ENCODE measurements around the gene CHPF. TPM values are rescaled to one million over a fixed set of nuclear protein-coding genes. Genes with fewer than 3 reads are reported as not detected.

CHPF gene
- total and polyA plus RNA-seq, 2 donors (not counting 3 experiments of a cell fraction or from before 2014, with no cell fraction given) = 0.24 to 0.32 TPM

- DNase-seq (ENCODE audit: low read depth, low spot score) = no peak
- H2AFZ ChIP-seq (ENCODE audit: low read depth, low read length) = no peak overlapping the region
- H3K9ac ChIP-seq (replicated peaks; ENCODE audit: extremely low read depth, insufficient read depth, low read length) = no peak overlapping the region
- no peaks in the 10 kb centered on the region for H3K9me3 ChIP-seq (replicated peaks; ENCODE audit: control insufficient read depth, insufficient read depth, low read length)
- H3K36me3 ChIP-seq (ENCODE audit: control insufficient read depth in 2 of 2, extremely low read depth in 1 of 2, insufficient read depth in 2 of 2, low read length in 2 of 2) = no peaks in the 10 kb centered on the region
- dilution Hi-C loops (cut with MboI; ENCODE audit: extremely low pct_ligation_motif_present, low sequenced_read_pairs) (no loop called here), intact Hi-C loops (cut with micrococcal nuclease) (no loop called here)
- H3K79me2 ChIP-seq (ENCODE audit: control insufficient read depth, insufficient read depth, low read length) = no peaks in the 10 kb centered on the region
- ChIA-PET POLR2A (no interaction called here), CTCF (interaction anchor here (1.4 kb wide), 1 partner anchor 24 kb away, joined by 9 read pairs; no protein-coding TSS in a partner anchor)
- TF ChIP-seq EZH2 (IDR thresholded peaks at IDR 0.05; ENCODE audit: borderline replicate concordance, low read depth, low read length, severe bottlenecking) (no peak), JUN (IDR thresholded peaks at IDR 0.05; ENCODE audit: borderline replicate concordance, insufficient read depth, insufficient read length, low read depth) (no peak), CTCF (IDR thresholded peaks at IDR 0.05; ENCODE audit: extremely low read depth in 1 of 2, insufficient read depth in 1 of 2, low read depth in 1 of 2, low read length in 2 of 2) (no peak), POLR2AphosphoS5 (IDR thresholded peaks at IDR 0.05; ENCODE audit: insufficient read depth, low read depth, low read length) (no peak)
- BruUV-seq (replicated peaks) = no TSS peak
- no peaks in the 10 kb centered on the region for H4K20me1 ChIP-seq (replicated peaks; ENCODE audit: control insufficient read depth, extremely low read depth, insufficient read depth, low read length)
- H3K9me1 ChIP-seq (replicated peaks; ENCODE audit: control insufficient read depth, extremely low read depth, insufficient read depth, low read length) = no peaks in the 10 kb centered on the region
- no peak for FAIRE-seq
- no peak overlapping the region for H3K27ac ChIP-seq (ENCODE audit: insufficient read depth, low read depth, low read length)
- H3K27me3 ChIP-seq (ENCODE audit: control insufficient read depth in 2 of 2, insufficient read depth in 2 of 2, low read length in 2 of 2) = peaks cover 19 to 20% of the 10 kb centered on the region in 2 experiments
- no peak overlapping the region for H3K4me3 ChIP-seq (replicated peaks in 1 of 3; ENCODE audit: insufficient read depth in 1 of 3, low read depth in 1 of 3, low read length in 3 of 3)
- no peak overlapping the region for H3K4me2 ChIP-seq (ENCODE audit: insufficient read depth, low read length)
- H3K4me1 ChIP-seq (ENCODE audit: control insufficient read depth, extremely low read depth, insufficient read depth, low read length) = no peaks in the 10 kb centered on the region
These were observed 9.9 kb upstream of the CHPF start for GRCh38 chr2:219553463-219553963.

- Histone ChIP-seq H3K27ac (ENCODE audit: insufficient read depth, low read depth, low read length) (no peak overlapping the region), H3K9me3 (replicated peaks; ENCODE audit: control insufficient read depth, insufficient read depth, low read length) (no peaks in the 10 kb centered on the region), H4K20me1 (replicated peaks; ENCODE audit: control insufficient read depth, extremely low read depth, insufficient read depth, low read length) (no peaks in the 10 kb centered on the region), H3K4me3 (replicated peaks in 1 of 3; ENCODE audit: insufficient read depth in 1 of 3, low read depth in 1 of 3, low read length in 3 of 3) (no peak overlapping the region), H3K9me1 (replicated peaks; ENCODE audit: control insufficient read depth, extremely low read depth, insufficient read depth, low read length) (no peaks in the 10 kb centered on the region), H3K9ac (replicated peaks; ENCODE audit: extremely low read depth, insufficient read depth, low read length) (no peak overlapping the region), H3K79me2 (ENCODE audit: control insufficient read depth, insufficient read depth, low read length) (no peaks in the 10 kb centered on the region), H3K4me1 (ENCODE audit: control insufficient read depth, extremely low read depth, insufficient read depth, low read length) (no peaks in the 10 kb centered on the region), H2AFZ (ENCODE audit: low read depth, low read length) (no peak overlapping the region), H3K4me2 (ENCODE audit: insufficient read depth, low read length) (no peak overlapping the region), H3K36me3 (ENCODE audit: control insufficient read depth in 2 of 2, extremely low read depth in 1 of 2, insufficient read depth in 2 of 2, low read length in 2 of 2) (no peaks in the 10 kb centered on the region), H3K27me3 (ENCODE audit: control insufficient read depth in 2 of 2, insufficient read depth in 2 of 2, low read length in 2 of 2) (peaks cover 19 to 20% of the 10 kb centered on the region in 2 experiments)
- ChIA-PET POLR2A (no interaction called here), CTCF (interaction anchor here (0.9 to 1.4 kb wide), 6 partner anchors 8 to 57 kb away, joined by 3 to 9 read pairs (median 4); partner anchors contain the start of gene OBSL1)
- DNase-seq (ENCODE audit: low read depth, low spot score) = no peak
- no peak for FAIRE-seq
- dilution Hi-C loops (cut with MboI; ENCODE audit: extremely low pct_ligation_motif_present, low sequenced_read_pairs) = no loop called here
- BruUV-seq (replicated peaks) = no TSS peak
- no peak for TF ChIP-seq GATA2 (IDR thresholded peaks at IDR 0.05; ENCODE audit: insufficient read depth, insufficient read length, low read depth, low read length)
- no peak for TF ChIP-seq MAX (IDR thresholded peaks at IDR 0.05; ENCODE audit: insufficient read depth, insufficient read length)
- TF ChIP-seq CTCF (IDR thresholded peaks at IDR 0.05; ENCODE audit: extremely low read depth in 1 of 2, insufficient read depth in 1 of 2, low read depth in 1 of 2, low read length in 2 of 2) = no peak
- TF ChIP-seq EZH2 (IDR thresholded peaks at IDR 0.05; ENCODE audit: borderline replicate concordance, low read depth, low read length, severe bottlenecking) = no peak
- TF ChIP-seq POLR2A (IDR thresholded peaks at IDR 0.05; ENCODE audit: low read depth, low read length) = no peak
- TF ChIP-seq POLR2AphosphoS5 (IDR thresholded peaks at IDR 0.05; ENCODE audit: insufficient read depth, low read depth, low read length) = no peak
- no peak for TF ChIP-seq JUN (IDR thresholded peaks at IDR 0.05; ENCODE audit: borderline replicate concordance, insufficient read depth, insufficient read length, low read depth)
- TF ChIP-seq FOS (IDR thresholded peaks at IDR 0.05; ENCODE audit: borderline replicate concordance, insufficient read depth, low read length) = no peak
- no peak for TF ChIP-seq MYC (IDR thresholded peaks at IDR 0.05; ENCODE audit: low read depth, low read length)
- intact Hi-C loops (cut with micrococcal nuclease) = no loop called here
These were observed 9.5 kb upstream of the CHPF start for GRCh38 chr2:219553168-219553417.
